ENCODE measurements around the gene SERPINB12. TPM values are rescaled to one million over a fixed set of nuclear protein-coding genes. Genes with fewer than 3 reads are reported as not detected.
A peak's percentile ranks its signal among the peaks of the same experiment; 100 is the strongest.

The SERPINB12 gene
- total RNA-seq, 2 donors from 2014 or later: not detected

GRCh38 chr18:63518178-63519012 lies 23.8 kb upstream of the SERPINB12 start:
- peak; percentile 21 for DNase-seq (ENCODE audit: low spot score)
- no peaks in the 10 kb centered on the region for H3K4me1 ChIP-seq (ENCODE audit: control insufficient read depth in 1 of 2, low read depth in 2 of 2)

GRCh38 chr18:63520053-63520685 lies 22.0 kb upstream of the SERPINB12 start:
- Histone ChIP-seq H3K27me3 (replicated peaks; ENCODE audit: insufficient read depth) (no peaks in the 10 kb centered on the region), H3K36me3 (no peaks in the 10 kb centered on the region), H3K4me1 (ENCODE audit: control insufficient read depth in 1 of 2, low read depth in 2 of 2) (no peaks in the 10 kb centered on the region), H3K27ac (no peak overlapping the region), H3K9me3 (no peaks in the 10 kb centered on the region), H3K4me3 (no peak overlapping the region)
- no peak for TF ChIP-seq CTCF (IDR thresholded peaks at IDR 0.05)
- ATAC-seq (ENCODE audit: insufficient number of reproducible peaks, low FRiP score, low read depth): no peak
- DNase-seq (ENCODE audit: low spot score): no peak

More at GRCh38 chr18:63518178-63519012, 23.8 kb upstream of the SERPINB12 start:
- Histone ChIP-seq H3K4me3 (no peak overlapping the region), H3K27ac (no peak overlapping the region), H3K9me3 (no peaks in the 10 kb centered on the region), H3K27me3 (replicated peaks; ENCODE audit: insufficient read depth) (no peaks in the 10 kb centered on the region), H3K36me3 (no peaks in the 10 kb centered on the region)
- ATAC-seq (ENCODE audit: insufficient number of reproducible peaks, low FRiP score, low read depth): peak; percentile 86
- TF ChIP-seq CTCF (IDR thresholded peaks at IDR 0.05): peak; percentile 73

- ATAC-seq (ENCODE audit: insufficient number of reproducible peaks, low FRiP score, low read depth): no peak
- TF ChIP-seq CTCF (IDR thresholded peaks at IDR 0.05): no peak
- no peaks in the 10 kb centered on the region for H3K27me3 ChIP-seq (replicated peaks; ENCODE audit: insufficient read depth)
Observed at GRCh38 chr18:63523660-63524059, 18.5 kb upstream of the SERPINB12 start.

GRCh38 chr18:63527251-63527650 lies 14.9 kb upstream of the SERPINB12 start:
- Histone ChIP-seq H3K36me3 (no peaks in the 10 kb centered on the region), H3K4me1 (ENCODE audit: control insufficient read depth in 1 of 2, low read depth in 2 of 2) (no peaks in the 10 kb centered on the region), H3K27me3 (replicated peaks; ENCODE audit: insufficient read depth) (no peaks in the 10 kb centered on the region), H3K4me3 (no peak overlapping the region), H3K9me3 (no peaks in the 10 kb centered on the region), H3K27ac (no peak overlapping the region)
- TF ChIP-seq CTCF (IDR thresholded peaks at IDR 0.05): no peak
- no peak for DNase-seq (ENCODE audit: low spot score)
- ATAC-seq (ENCODE audit: insufficient number of reproducible peaks, low FRiP score, low read depth): no peak

More at GRCh38 chr18:63523660-63524059, 18.5 kb upstream of the SERPINB12 start:
- Histone ChIP-seq H3K4me1 (ENCODE audit: control insufficient read depth in 1 of 2, low read depth in 2 of 2) (no peaks in the 10 kb centered on the region), H3K27ac (no peak overlapping the region), H3K36me3 (no peaks in the 10 kb centered on the region), H3K9me3 (no peaks in the 10 kb centered on the region), H3K4me3 (no peak overlapping the region)
- DNase-seq (ENCODE audit: low spot score): no peak

GRCh38 chr18:63528863-63529492 lies 13.2 kb upstream of the SERPINB12 start:
- Histone ChIP-seq H3K36me3 (no peaks in the 10 kb centered on the region), H3K27ac (no peak overlapping the region), H3K4me3 (no peak overlapping the region), H3K9me3 (no peaks in the 10 kb centered on the region), H3K27me3 (replicated peaks; ENCODE audit: insufficient read depth) (no peaks in the 10 kb centered on the region), H3K4me1 (ENCODE audit: control insufficient read depth in 1 of 2, low read depth in 2 of 2) (no peaks in the 10 kb centered on the region)
- no peak for TF ChIP-seq CTCF (IDR thresholded peaks at IDR 0.05)
- no peak for DNase-seq (ENCODE audit: low spot score)
- ATAC-seq (ENCODE audit: insufficient number of reproducible peaks, low FRiP score, low read depth): no peak
